OCI-LY3 (cell line): ENCODE data around the gene ARMC10.
"Not testable (repeated sequence)": the region's sequence is repeated elsewhere in the genome, so short reads cannot be mapped to it uniquely, and the experiment has no call there.

Experiments
- H2AFZ ChIP-seq: fragments of 200-600, 300-600 bp; shearing (Covaris generic); 2 replicates; pipeline ENCODE4 v1.6.0; 2014; ENCODE audit warnings: antibody characterized with exemption, low read depth, low read length
- H3K27ac ChIP-seq: fragments of 200-600, 300-600 bp; sonication (generic); 2 replicates; pipeline ENCODE4 v1.5.1; 2014; ENCODE audit warnings: mild to moderate bottlenecking, low read length, moderate library complexity, mixed read lengths
- H3K27me3 ChIP-seq: fragments of 200-600, 300-600 bp; sonication (generic); 2 replicates; pipeline ENCODE4 v1.6.1; 2014; ENCODE audit warnings: low read depth, low read length, mixed read lengths
- H3K36me3 ChIP-seq: fragments of 200-600, 300-600 bp; sonication (generic); replicated peaks from 2 replicates; pipeline ENCODE3; 2014; ENCODE audit warnings: low read depth, low read length, mixed read lengths
- H3K4me1 ChIP-seq: fragments of 300-600, 200-600 bp; sonication (generic); 2 replicates; pipeline ENCODE4 v1.6.1; 2014; ENCODE audit warnings: low read length, mixed read lengths
- H3K4me2 ChIP-seq: fragments of 200-600, 300-600 bp; sonication (generic); 2 replicates; pipeline ENCODE4 v1.6.1; 2014; ENCODE audit warnings: low read length, mixed read lengths
- H3K4me3 ChIP-seq: fragments of 300-600, 200-600 bp; sonication (generic); 2 replicates; pipeline ENCODE4 v1.5.1; 2014; ENCODE audit warnings: antibody characterized with exemption, mild to moderate bottlenecking, low read length, moderate library complexity
- H3K79me2 ChIP-seq: fragments of 300-600, 200-600 bp; shearing (Covaris generic); 2 replicates; pipeline ENCODE4 v1.6.1; 2014; ENCODE audit warnings: mild to moderate bottlenecking, low read length, mixed read lengths
- H3K9ac ChIP-seq: fragments of 300-600, 200-600 bp; shearing (Covaris generic); 2 replicates; pipeline ENCODE4 v1.6.0; 2014; ENCODE audit warnings: mild to moderate bottlenecking, low read length, moderate library complexity
- H3K9me3 ChIP-seq: fragments of 200-600, 300-600 bp; shearing (Covaris generic); 2 replicates; pipeline ENCODE4 v1.6.1; 2014; ENCODE audit warnings: low read length, mixed read lengths; ENCODE audit not compliant: insufficient read depth
- H4K20me1 ChIP-seq: fragments of 200-600, 300-600 bp; sonication (generic); 2 replicates; pipeline ENCODE4 v1.6.1; 2016; ENCODE audit warnings: low read length, mixed read lengths; ENCODE audit not compliant: insufficient read depth
- EZH2phosphoT487 ChIP-seq: fragments of 200-600 bp; shearing (Covaris generic); IDR thresholded peaks from 2 replicates; pipeline ENCODE4 v1.6.1; 2018; ENCODE audit warnings: antibody characterized with exemption, mixed run types, low read depth
- TF ChIP-seq, protein P1 (sequence below): fragments of 200-600, 300-600 bp; sonication (generic); IDR thresholded peaks from 2 replicates; pipeline ENCODE4 v1.5.1; 2014; ENCODE audit warnings: antibody characterized with exemption, low read length, low read depth

ARMC10 gene

DNA sequence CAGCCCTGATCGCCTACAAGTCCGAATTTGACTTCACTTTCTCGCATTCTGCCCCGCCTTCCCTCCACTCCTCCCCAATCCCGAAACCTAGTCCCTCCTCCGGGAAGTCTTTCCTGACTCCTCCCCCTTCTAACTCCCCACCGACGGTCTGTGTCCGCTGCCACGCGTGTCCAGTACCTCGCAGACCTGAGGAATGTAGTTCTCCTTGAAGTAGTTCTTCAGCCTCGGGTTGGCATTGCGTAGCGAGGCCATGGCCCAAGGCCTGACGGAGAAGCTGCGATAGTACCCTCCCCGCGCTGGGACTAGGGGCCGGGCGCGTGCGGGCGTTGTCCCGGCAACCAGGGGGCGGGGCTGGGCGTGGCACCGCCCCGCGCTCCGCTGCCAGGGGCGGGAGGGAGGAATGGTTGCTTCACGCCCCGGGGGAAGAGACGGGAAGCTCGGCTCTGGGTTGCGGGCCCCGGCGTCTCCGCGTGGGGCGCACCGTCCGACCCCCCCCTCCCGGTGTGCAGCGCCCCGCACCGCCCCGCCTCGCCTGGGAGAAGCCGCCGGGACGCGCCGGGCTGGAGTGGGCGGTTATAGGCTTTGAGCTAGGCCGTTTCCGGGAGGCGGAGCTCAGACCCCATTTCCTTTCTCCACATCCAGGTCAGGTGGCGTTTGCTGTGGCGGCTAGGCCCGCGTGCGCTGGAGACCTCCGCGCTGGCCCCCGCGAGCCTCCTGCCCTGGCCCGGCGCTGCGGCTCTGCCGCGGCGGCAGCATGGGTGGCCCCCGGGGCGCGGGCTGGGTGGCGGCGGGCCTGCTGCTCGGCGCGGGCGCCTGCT is at the start of gene ARMC10, which contains the start of gene FBXL13:
Gene ARMC10, plus strand, starts transcription at position 622 of the 818 bp plus-strand sequence. Its CDS starts 133 bp downstream, at position 755.
Gene FBXL13, minus strand, starts transcription at position 278 of the 818 bp plus-strand sequence.
- Histone ChIP-seq H3K27ac (peak within 1 kb of the TSS; percentile 61), H3K79me2 (peaks cover 27% of the 10 kb centered on the region), H3K4me1 (peaks cover 11% of the 10 kb centered on the region), H3K36me3 (peaks cover 9% of the 10 kb centered on the region), H2AFZ (peak within 1 kb of the TSS; percentile 91), H3K9me3 (no peaks in the 10 kb centered on the region), H3K4me2 (peak within 1 kb of the TSS; percentile 92), H3K27me3 (no peaks in the 10 kb centered on the region), H4K20me1 (no peaks in the 10 kb centered on the region), H3K4me3 (peak within 1 kb of the TSS; percentile 95), H3K9ac (peak within 1 kb of the TSS; percentile 89)
- TF ChIP-seq EZH2phosphoT487 = no peak
- TF ChIP-seq, protein P1, sequence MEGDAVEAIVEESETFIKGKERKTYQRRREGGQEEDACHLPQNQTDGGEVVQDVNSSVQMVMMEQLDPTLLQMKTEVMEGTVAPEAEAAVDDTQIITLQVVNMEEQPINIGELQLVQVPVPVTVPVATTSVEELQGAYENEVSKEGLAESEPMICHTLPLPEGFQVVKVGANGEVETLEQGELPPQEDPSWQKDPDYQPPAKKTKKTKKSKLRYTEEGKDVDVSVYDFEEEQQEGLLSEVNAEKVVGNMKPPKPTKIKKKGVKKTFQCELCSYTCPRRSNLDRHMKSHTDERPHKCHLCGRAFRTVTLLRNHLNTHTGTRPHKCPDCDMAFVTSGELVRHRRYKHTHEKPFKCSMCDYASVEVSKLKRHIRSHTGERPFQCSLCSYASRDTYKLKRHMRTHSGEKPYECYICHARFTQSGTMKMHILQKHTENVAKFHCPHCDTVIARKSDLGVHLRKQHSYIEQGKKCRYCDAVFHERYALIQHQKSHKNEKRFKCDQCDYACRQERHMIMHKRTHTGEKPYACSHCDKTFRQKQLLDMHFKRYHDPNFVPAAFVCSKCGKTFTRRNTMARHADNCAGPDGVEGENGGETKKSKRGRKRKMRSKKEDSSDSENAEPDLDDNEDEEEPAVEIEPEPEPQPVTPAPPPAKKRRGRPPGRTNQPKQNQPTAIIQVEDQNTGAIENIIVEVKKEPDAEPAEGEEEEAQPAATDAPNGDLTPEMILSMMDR = no peak

DNA sequence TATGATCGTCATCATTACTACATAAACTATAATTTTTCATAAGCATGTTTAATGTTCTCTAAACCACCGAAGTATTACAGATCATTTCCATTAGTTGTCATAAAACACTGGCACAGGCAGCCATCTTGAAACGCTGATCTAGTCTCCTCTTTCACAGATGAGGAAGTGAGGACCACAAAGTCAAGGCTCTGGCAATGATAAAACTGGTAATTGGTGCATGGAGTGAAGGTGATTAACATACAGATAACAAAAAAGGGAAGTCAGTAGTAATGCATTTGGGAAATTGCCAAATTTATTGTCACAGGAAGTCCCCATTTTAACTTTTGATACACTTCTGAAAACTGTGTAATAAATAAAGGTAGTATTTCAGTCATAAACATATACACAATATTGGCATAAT is 49.6 kb upstream of the ARMC10 start:
- no peaks in the 10 kb centered on the region for H3K27me3 ChIP-seq
- no peaks in the 10 kb centered on the region for H3K79me2 ChIP-seq
- H3K4me1 ChIP-seq = peaks cover 7% of the 10 kb centered on the region
- H3K36me3 ChIP-seq = no peaks in the 10 kb centered on the region
- H3K9ac ChIP-seq = no peak overlapping the region
- H3K27ac ChIP-seq = no peak overlapping the region
- H3K9me3 ChIP-seq = no peaks in the 10 kb centered on the region
- H3K4me2 ChIP-seq = peak overlapping the region; percentile 25
- TF ChIP-seq, protein P1 = no peak
- TF ChIP-seq EZH2phosphoT487 = no peak
- no peak overlapping the region for H3K4me3 ChIP-seq
- no peaks in the 10 kb centered on the region for H4K20me1 ChIP-seq
- H2AFZ ChIP-seq = peak overlapping the region; percentile 48; the same call in 1 of the 2 replicates

DNA sequence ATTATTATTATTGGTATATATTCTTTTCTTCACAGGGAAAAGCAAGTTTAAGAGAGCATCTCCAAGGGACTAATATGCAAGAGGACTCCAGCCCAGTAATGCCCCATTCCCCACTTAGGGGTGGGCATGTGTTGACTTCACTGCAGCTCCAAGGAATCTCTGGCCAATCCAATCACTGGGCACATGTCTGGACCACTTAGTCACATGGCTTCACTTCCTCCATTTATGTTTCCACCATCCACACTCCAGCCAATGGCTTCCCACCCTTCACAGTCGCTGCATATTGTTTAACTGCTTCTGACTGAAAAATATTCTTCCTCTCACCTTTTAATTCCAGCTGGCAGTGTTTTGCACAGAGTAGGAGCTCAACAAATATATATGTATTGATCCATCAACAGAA is 43.9 kb upstream of the ARMC10 start:
- no peak overlapping the region for H3K27ac ChIP-seq

DNA sequence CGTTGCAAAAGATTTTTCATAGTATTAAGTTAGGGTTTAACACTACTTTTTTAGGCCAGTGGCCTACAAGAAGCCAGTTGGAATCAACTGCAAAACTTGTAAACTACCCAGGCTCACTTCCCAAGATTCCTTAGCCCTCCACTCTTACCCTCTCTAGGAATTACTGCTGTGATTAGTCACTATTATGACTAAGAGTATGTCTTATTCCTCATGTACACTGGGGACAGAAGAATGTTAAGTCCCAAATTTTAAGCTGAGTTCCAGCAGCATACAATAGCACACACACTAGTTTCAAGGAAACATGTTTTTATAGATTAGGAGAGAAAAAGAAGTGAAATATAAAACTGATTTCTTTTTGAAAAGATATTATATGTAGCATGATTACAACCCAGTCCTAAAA is 43.2 kb upstream of the ARMC10 start:
- TF ChIP-seq, protein P1 = no peak
- TF ChIP-seq EZH2phosphoT487 = no peak
- Histone ChIP-seq H3K27ac (no peak overlapping the region), H3K27me3 (no peaks in the 10 kb centered on the region), H3K4me1 (no peaks in the 10 kb centered on the region), H4K20me1 (no peaks in the 10 kb centered on the region), H3K79me2 (no peaks in the 10 kb centered on the region), H3K4me2 (no peak overlapping the region), H3K36me3 (no peaks in the 10 kb centered on the region), H3K4me3 (no peak overlapping the region), H2AFZ (no peak overlapping the region), H3K9me3 (no peaks in the 10 kb centered on the region), H3K9ac (no peak overlapping the region)

More for the DNA sequence above, 43.9 kb upstream of the ARMC10 start:
- H3K4me1 ChIP-seq = no peaks in the 10 kb centered on the region
- no peak overlapping the region for H3K9ac ChIP-seq
- H3K4me3 ChIP-seq = no peak overlapping the region
- no peak overlapping the region for H3K4me2 ChIP-seq
- no peaks in the 10 kb centered on the region for H3K9me3 ChIP-seq
- no peaks in the 10 kb centered on the region for H3K36me3 ChIP-seq
- no peak for TF ChIP-seq EZH2phosphoT487
- TF ChIP-seq, protein P1 = no peak
- H4K20me1 ChIP-seq = no peaks in the 10 kb centered on the region
- H3K27me3 ChIP-seq = no peaks in the 10 kb centered on the region
- H3K79me2 ChIP-seq = no peaks in the 10 kb centered on the region
- no peak overlapping the region for H2AFZ ChIP-seq

DNA sequence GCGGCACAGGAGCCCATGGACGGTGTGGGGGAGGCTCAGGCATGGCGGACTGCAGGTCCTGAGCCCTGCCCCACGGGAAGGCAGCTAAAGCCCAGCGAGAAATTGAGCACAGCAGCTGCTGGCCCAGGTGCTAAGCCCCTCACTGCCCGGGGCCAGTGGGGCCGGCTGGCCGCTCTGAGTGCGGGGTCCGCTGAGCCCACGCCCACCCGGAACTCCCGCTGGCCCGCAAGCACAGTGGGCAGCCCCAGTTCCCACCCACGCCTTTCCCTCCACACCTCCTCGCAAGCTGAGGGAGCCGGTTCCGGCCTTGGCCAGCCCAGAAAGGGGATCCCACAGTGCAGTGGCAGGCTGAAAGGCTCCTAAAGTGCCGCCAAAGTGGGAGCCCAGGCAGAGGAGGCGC is 40.6 kb upstream of the ARMC10 start:
- H2AFZ ChIP-seq, H3K36me3 ChIP-seq, H3K79me2 ChIP-seq, H3K9ac ChIP-seq, H4K20me1 ChIP-seq, H3K9me3 ChIP-seq, H3K4me2 ChIP-seq, H3K27me3 ChIP-seq, H3K4me1 ChIP-seq, H3K27ac ChIP-seq, H3K4me3 ChIP-seq: not testable (repeated sequence)
